H1 (cell line): ENCODE results near the gene TRNP1.

Experiments used
- BRCA1 ChIP-seq: IDR thresholded peaks from 2 replicates; pipeline ENCODE4 v1.6.1; 2012; ENCODE audit warnings: low read depth, low read length, improper control_type of control experiment
- POLR2A ChIP-seq, 2 experiments: IDR thresholded peaks; 1 replicate in 1 of 2; 2 replicates in 1 of 2; pipeline ENCODE4 v1.6.1; 2011; ENCODE audit warnings: low read depth in 2 of 2, low read length in 2 of 2, mild to moderate bottlenecking in 2 of 2; ENCODE audit errors: control extremely low read depth in 1 of 2
- RFX5 ChIP-seq: IDR thresholded peaks from 2 replicates; pipeline ENCODE4 v1.6.1; 2011; ENCODE audit warnings: low read depth, low read length, improper control_type of control experiment, borderline replicate concordance
- TBP ChIP-seq: IDR thresholded peaks from 2 replicates; pipeline ENCODE4 v1.6.1; 2011; ENCODE audit warnings: low read depth, low read length, improper control_type of control experiment
- TF ChIP-seq, protein P1 (sequence below), 3 experiments: IDR thresholded peaks; 1 replicate in 2 of 3; 2 replicates in 1 of 3; pipeline versions ENCODE4 v1.5.1 to v1.6.1; 2011; ENCODE audit warnings: low read length in 3 of 3, mild to moderate bottlenecking in 3 of 3, inconsistent platforms in 2 of 3, low read depth in 1 of 3, moderate library complexity in 1 of 3; ENCODE audit not compliant: insufficient read depth in 1 of 3; ENCODE audit errors: control extremely low read depth in 1 of 3

- TF ChIP-seq, protein P1, sequence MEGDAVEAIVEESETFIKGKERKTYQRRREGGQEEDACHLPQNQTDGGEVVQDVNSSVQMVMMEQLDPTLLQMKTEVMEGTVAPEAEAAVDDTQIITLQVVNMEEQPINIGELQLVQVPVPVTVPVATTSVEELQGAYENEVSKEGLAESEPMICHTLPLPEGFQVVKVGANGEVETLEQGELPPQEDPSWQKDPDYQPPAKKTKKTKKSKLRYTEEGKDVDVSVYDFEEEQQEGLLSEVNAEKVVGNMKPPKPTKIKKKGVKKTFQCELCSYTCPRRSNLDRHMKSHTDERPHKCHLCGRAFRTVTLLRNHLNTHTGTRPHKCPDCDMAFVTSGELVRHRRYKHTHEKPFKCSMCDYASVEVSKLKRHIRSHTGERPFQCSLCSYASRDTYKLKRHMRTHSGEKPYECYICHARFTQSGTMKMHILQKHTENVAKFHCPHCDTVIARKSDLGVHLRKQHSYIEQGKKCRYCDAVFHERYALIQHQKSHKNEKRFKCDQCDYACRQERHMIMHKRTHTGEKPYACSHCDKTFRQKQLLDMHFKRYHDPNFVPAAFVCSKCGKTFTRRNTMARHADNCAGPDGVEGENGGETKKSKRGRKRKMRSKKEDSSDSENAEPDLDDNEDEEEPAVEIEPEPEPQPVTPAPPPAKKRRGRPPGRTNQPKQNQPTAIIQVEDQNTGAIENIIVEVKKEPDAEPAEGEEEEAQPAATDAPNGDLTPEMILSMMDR (IDR thresholded peaks at IDR 0.05; ENCODE audit: control extremely low read depth in 1 of 3, insufficient read depth in 1 of 3, low read depth in 1 of 3, low read length in 3 of 3) = no peak
- TF ChIP-seq POLR2A (IDR thresholded peaks at IDR 0.05; ENCODE audit: control extremely low read depth in 1 of 2, low read depth in 2 of 2, low read length in 2 of 2) (peak in 1 of 2 experiments; percentile 39; a peak in 2 of 3 replicates), TBP (no peak), BRCA1 (no peak), RFX5 (no peak)
Measured at GRCh38 chr1:27009601-27010197, 16.2 kb downstream of the TRNP1 start.
